ENCODE results near the gene PTOV1.

GRCh38 chr19:49910179-49910578 lies 59.2 kb downstream of the PTOV1 start:
- TF ChIP-seq CTCF (IDR thresholded peaks at IDR 0.05; ENCODE audit: low read depth, low read length), result no peak
- no peak for TF ChIP-seq EZH2phosphoT487 (IDR thresholded peaks at IDR 0.05; ENCODE audit: low read depth)

All from OCI-LY3 (cell line).